MM.1S (cell line): ENCODE measurements around the gene CES4A.

Experiments
- DNase-seq: peaks from one replicate; pipeline ENCODE4 v3.0.0-alpha.2; 2015
- H2AFZ ChIP-seq: fragments of 300-600 bp; sonication (generic); 2 replicates; pipeline ENCODE4 v1.6.0; 2016; ENCODE audit warnings: antibody characterized with exemption, low read length
- H3F3A ChIP-seq: fragments of 300-600 bp; sonication (generic); 2 replicates; pipeline ENCODE4 v1.6.1; 2016; ENCODE audit warnings: mild to moderate bottlenecking, antibody characterized with exemption, low read length, moderate library complexity, mixed read lengths; ENCODE audit not compliant: insufficient read depth
- H3K27ac ChIP-seq: fragments of 300-600 bp; sonication (generic); 2 replicates; pipeline ENCODE4 v1.5.1; 2016; ENCODE audit warnings: mild to moderate bottlenecking, low read length
- H3K27me3 ChIP-seq: fragments of 300-600 bp; sonication (generic); replicated peaks from 2 replicates; pipeline ENCODE4 v1.6.0; 2016; ENCODE audit warnings: low read length; ENCODE audit not compliant: insufficient read depth
- H3K36me3 ChIP-seq: fragments of 300-600 bp; sonication (generic); replicated peaks from 2 replicates; pipeline ENCODE4 v1.6.1; 2016; ENCODE audit warnings: mild to moderate bottlenecking, low read length, mixed read lengths; ENCODE audit not compliant: insufficient read depth
- H3K4me1 ChIP-seq: fragments of 300-600 bp; sonication (generic); 2 replicates; pipeline ENCODE4 v1.6.1; 2016; ENCODE audit warnings: low read length, mixed read lengths
- H3K4me2 ChIP-seq: fragments of 300-600 bp; sonication (generic); 2 replicates; pipeline ENCODE4 v1.6.0; 2016; ENCODE audit warnings: low read depth, low read length
- H3K4me3 ChIP-seq: fragments of 300-600 bp; sonication (generic); 2 replicates; pipeline ENCODE4 v1.5.1; 2016; ENCODE audit warnings: low read length, mixed read lengths
- H3K79me2 ChIP-seq: fragments of 300-600 bp; sonication (generic); 2 replicates; pipeline ENCODE4 v1.6.1; 2016; ENCODE audit warnings: mixed run types, low read length, mixed read lengths
- H3K9ac ChIP-seq: fragments of 300-600 bp; sonication (generic); 2 replicates; pipeline ENCODE4 v1.6.1; 2016; ENCODE audit warnings: low read length, mixed read lengths
- H3K9me2 ChIP-seq: fragments of 300-600 bp; sonication (generic); replicated peaks from 2 replicates; pipeline ENCODE4 v1.6.1; 2016; ENCODE audit warnings: mild to moderate bottlenecking, low read length, mixed read lengths; ENCODE audit not compliant: insufficient read depth
- H3K9me3 ChIP-seq: fragments of 300-600 bp; sonication (generic); replicated peaks from 2 replicates; pipeline ENCODE4 v1.6.1; 2016; ENCODE audit warnings: mild to moderate bottlenecking, low read length, mixed read lengths; ENCODE audit not compliant: insufficient read depth
- H4K20me1 ChIP-seq: fragments of 300-600 bp; sonication (generic); 2 replicates; pipeline ENCODE4 v1.6.1; 2016; ENCODE audit warnings: mild to moderate bottlenecking, low read length, moderate library complexity, mixed read lengths; ENCODE audit not compliant: insufficient read depth
- CTCF ChIP-seq: fragments of 300-600 bp; sonication (generic); IDR thresholded peaks from 2 replicates; pipeline ENCODE4 v1.5.1; 2016; ENCODE audit warnings: antibody characterized with exemption, low read length, mixed read lengths
- EZH2 ChIP-seq: fragments of 300-600 bp; sonication (generic); optimal IDR thresholded peaks from 2 replicates; pipeline ENCODE3; 2017; ENCODE audit warnings: low read depth, mild to moderate bottlenecking, antibody characterized with exemption, low read length, mixed read lengths
- EZH2phosphoT487 ChIP-seq: fragments of 300-600 bp; sonication (generic); IDR thresholded peaks from 2 replicates; pipeline ENCODE4 v1.6.1; 2018; ENCODE audit warnings: antibody characterized with exemption, low read length

Gene CES4A

GRCh38 chr16:66945939-66946338 is 42.5 kb upstream of the CES4A start:
- Histone ChIP-seq H3K9me2 (no peaks in the 10 kb centered on the region), H3K4me1 (peaks cover 5% of the 10 kb centered on the region), H4K20me1 (no peaks in the 10 kb centered on the region), H3K9ac (no peak overlapping the region), H3K27ac (no peak overlapping the region), H3K36me3 (no peaks in the 10 kb centered on the region), H3K4me2 (no peak overlapping the region), H3K9me3 (no peaks in the 10 kb centered on the region), H3K27me3 (no peaks in the 10 kb centered on the region; the same call in 1 of the 2 replicates), H3K4me3 (no peak overlapping the region), H3F3A (no peaks in the 10 kb centered on the region), H2AFZ (no peak overlapping the region), H3K79me2 (no peaks in the 10 kb centered on the region)
- TF ChIP-seq CTCF (no peak), EZH2 (no peak), EZH2phosphoT487 (no peak)
- DNase-seq = no peak

GRCh38 chr16:66946541-66946940 is 41.8 kb upstream of the CES4A start:
- no peak for DNase-seq
- H3K4me3 ChIP-seq = no peak overlapping the region
- no peaks in the 10 kb centered on the region; the same call in 1 of the 2 replicates for H3K27me3 ChIP-seq
- H3F3A ChIP-seq = no peaks in the 10 kb centered on the region
- H3K4me2 ChIP-seq = no peak overlapping the region
- H3K36me3 ChIP-seq = no peaks in the 10 kb centered on the region
- peaks cover 5% of the 10 kb centered on the region for H3K4me1 ChIP-seq
- H4K20me1 ChIP-seq = no peaks in the 10 kb centered on the region
- no peaks in the 10 kb centered on the region for H3K9me3 ChIP-seq
- H3K9me2 ChIP-seq = no peaks in the 10 kb centered on the region
- H3K27ac ChIP-seq = no peak overlapping the region
- no peak overlapping the region for H2AFZ ChIP-seq
- H3K9ac ChIP-seq = no peak overlapping the region
- TF ChIP-seq CTCF = no peak
- TF ChIP-seq EZH2phosphoT487 = no peak
- TF ChIP-seq EZH2 = no peak
- no peaks in the 10 kb centered on the region for H3K79me2 ChIP-seq

GRCh38 chr16:66946974-66947301 is 41.5 kb upstream of the CES4A start:
- H3K4me1 ChIP-seq = peaks cover 5% of the 10 kb centered on the region
- DNase-seq = no peak
- H3K79me2 ChIP-seq = no peaks in the 10 kb centered on the region
- H3K4me2 ChIP-seq = peak overlapping the region; percentile 94; the same call in 1 of the 2 replicates
- H3K9ac ChIP-seq = no peak overlapping the region
- H3K36me3 ChIP-seq = no peaks in the 10 kb centered on the region
- no peak overlapping the region for H3K27ac ChIP-seq
- no peaks in the 10 kb centered on the region for H3K9me2 ChIP-seq
- TF ChIP-seq EZH2phosphoT487 (no peak), EZH2 (no peak), CTCF (no peak)
- H3K27me3 ChIP-seq = no peaks in the 10 kb centered on the region; the same call in 1 of the 2 replicates
- H2AFZ ChIP-seq = peak overlapping the region; percentile 86; the same call in 1 of the 2 replicates
- H3K9me3 ChIP-seq = no peaks in the 10 kb centered on the region
- no peaks in the 10 kb centered on the region for H4K20me1 ChIP-seq
- no peaks in the 10 kb centered on the region for H3F3A ChIP-seq
- no peak overlapping the region for H3K4me3 ChIP-seq
